Stimulated activated CD8-positive, alpha-beta memory T cell treated with anti-CD3 and anti-CD28 coated beads, Interleukin-4, amount 100 ng/mL, for 4 hours (primary cell): ENCODE measurements around the gene DYNC1I1.

ENCODE experiments used
- DNase-seq, 2 donors: peaks; one replicate each; pipeline ENCODE4 v3.0.0-alpha.2; 2020; ENCODE audit warnings: low read depth in 2 of 2, low spot score in 1 of 2

Gene DYNC1I1

DNA sequence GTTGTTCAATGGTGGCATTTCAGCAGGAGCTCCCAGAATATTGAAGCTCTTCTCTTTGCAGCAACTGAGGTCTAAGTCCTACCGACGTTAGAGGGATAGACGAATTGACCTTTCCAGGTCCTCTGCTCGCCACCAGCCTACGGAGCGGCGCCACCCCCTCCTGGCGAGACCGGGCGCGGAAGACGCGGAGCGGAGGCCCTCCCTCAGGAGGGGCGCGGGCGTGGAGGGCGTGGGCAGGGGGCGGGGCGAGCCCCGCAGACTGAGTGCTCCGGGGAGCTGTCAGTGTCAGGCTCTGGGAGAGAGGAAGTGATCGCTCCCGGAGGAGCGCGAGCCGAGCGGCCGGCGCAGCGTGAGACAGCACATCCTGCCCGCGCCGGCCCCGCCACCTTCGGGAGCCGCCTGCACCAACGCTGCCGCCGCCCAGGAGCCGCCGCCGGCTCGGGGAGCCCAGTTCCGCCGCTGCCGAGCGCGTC is at the start of gene DYNC1I1:
DYNC1I1 (plus strand) TSS at position 257 of the 473 bp plus-strand sequence. CDS start 32,176 bp downstream, outside the sequence.
- no peak for DNase-seq

DNA sequence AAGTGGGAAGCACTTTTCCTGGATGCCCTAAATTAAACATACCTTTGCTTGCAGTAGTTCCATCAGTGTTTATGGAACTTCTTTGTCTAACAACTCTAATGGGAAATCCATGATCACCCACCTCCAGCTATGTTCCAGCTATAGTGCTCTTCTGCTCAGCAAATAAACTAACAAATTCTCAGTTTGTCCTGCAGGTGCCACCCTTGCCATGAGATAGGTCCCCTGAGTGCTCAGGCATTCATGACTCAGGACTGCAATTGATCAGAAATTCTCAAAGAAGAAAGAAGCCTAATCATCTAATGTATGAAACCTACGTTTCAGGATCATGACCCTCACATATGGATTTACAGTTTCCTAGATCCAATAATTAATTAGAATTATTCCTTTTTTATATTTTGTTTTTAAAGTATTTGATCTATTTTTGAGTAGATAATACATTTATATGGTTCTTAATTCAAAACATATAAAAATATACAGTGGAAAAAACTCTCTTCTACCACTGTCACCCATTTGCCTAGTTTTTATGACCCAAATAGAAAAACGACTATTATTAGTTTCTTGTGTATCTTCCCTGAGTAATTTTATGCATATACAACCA is 48.7 kb upstream of the DYNC1I1 start:
- DNase-seq = no peak

DNA sequence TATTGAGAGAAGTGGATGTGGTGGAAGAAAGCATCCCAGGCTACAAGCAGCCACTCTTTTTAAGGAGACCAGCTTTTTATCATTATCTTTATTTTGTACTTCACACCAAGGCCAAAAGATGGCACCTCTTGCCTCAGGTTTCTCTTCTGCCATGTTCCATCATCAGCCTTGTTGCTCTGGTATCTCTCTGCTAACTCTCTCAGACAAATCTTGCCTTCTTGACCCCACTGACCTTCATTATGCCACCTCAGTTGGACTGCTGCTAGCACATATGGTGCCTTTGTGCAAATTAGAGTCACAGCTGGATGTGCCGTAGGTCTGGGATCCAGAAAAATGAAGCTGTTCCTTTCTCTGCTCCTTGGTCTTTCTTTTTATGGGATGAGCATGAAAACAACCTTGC is 47.1 kb upstream of the DYNC1I1 start:
- no peak for DNase-seq

DNA sequence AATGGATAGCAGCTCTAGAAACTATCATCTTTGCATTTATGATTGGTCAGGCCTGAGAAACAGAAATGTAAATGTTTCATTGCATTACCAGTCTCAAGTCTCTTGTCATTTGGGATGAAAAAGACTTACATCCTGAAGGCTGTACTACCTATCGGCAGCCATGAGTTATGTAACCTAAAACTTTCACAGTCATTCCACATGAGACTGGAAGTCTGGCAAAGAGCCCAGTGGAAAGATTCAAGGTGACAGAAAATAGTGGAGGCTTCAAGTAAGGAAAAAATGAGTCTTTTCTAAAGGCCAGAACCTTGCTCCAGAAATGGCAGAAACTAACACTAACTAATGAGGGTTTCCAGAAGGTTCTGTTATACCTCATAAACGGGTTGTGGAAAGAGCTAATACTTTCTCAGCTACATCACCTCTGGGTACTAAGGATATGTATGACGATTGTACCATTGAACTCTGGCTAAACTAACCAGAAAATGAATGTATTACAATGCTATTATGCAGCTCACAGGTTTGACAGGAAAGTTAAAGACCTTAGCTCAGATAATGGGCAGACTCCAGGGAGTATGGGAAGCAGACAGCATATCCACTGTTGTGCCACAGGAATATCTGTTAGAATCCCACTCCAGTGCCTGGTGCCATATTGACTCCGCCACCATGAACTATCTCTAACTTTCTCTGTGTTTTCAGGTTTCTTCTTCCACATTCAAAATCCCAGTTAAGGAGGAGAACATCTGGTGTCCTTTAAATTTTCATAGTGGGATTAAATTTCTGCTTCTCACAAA is 41.7 kb upstream of the DYNC1I1 start:
- no peak for DNase-seq

DNA sequence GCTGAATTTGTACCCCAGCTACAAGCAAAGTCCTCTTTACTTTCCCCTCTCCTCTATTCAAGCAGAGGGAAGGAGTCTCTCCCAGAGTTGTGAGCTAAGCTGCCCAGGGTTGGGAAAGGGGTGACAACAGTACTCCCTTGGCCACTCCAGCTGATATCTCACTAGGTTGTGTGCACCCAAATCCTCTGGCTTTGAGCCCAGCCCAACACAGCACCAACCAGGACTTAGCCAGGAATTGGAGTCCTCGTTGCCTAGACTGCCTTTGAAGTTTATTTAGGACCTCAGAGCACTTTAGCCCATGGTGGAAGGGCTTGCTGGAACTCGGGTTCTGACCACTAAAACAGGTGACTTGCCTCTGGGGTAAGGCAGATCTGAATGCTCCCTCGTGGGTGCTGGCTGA is 35.7 kb upstream of the DYNC1I1 start:
- DNase-seq = no peak

DNA sequence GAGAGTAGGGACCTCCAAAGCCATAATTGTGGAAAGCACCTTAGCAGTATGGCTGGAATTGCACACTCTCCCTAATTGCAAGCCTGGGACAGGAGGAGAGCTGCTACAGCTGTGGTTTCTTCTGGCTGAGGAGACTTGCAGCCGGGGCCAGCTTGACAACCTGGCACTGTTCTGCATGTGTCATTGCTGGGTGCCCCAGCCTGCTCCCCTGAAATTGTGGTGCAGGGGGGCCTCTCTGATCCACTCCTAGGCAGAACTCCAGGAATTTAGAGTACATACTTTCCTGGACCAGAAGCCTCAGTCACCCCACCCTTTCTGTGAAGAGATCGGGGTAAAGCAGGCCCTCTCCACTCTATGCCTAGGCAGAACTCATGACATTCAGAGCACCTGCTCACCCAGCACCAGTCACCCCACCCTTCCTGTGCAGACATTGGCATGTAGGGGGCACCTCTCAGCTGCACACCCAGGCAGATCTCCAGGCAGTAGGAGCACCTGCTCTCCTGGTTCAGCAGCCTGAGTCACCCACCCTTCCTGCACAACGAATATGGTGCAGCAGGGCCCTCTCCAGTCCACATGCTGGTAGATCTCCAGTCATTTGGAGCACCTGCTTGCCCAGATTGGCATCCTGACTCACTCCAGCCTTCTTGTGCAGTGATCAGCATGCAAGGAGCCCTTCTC is 34.4 kb upstream of the DYNC1I1 start:
- DNase-seq = no peak

DNA sequence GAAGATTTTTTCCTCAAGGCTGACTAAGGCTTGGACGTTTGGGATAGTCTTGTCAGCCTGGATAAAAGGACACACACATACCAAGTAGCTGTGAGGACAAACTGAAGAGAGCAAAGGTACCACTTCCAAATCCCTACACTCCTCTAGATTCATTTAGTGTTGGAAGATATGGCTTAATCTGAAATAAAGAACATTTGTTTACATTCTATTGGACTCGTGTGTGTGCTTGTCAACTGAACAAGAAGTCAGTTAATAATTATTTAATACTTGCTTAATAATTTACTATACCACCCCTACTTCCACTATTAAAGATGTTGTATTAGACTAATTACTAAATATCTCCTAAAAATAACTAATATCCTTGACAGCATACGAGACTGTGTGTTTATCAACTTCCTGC is 23.3 kb upstream of the DYNC1I1 start:
- no peak for DNase-seq

DNA sequence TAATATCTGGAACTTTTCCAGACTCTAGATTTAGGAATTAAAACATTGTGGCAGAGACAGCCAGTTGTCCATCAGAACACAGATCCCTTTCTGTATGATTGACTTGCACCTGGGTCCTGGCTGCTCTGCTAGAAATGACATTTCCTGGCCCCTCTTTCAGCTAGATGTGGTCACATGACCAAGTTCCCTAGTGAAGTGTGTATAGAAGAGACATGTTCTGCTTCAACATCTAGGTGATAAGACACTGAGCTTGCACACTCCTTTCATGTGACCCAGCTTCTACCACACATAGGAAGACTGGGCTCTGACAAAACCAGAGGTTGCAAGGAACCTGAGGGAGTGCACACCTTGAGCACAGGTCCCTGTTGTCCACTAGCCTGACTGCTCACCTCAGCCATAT is 22.8 kb upstream of the DYNC1I1 start:
- no peak for DNase-seq

DNA sequence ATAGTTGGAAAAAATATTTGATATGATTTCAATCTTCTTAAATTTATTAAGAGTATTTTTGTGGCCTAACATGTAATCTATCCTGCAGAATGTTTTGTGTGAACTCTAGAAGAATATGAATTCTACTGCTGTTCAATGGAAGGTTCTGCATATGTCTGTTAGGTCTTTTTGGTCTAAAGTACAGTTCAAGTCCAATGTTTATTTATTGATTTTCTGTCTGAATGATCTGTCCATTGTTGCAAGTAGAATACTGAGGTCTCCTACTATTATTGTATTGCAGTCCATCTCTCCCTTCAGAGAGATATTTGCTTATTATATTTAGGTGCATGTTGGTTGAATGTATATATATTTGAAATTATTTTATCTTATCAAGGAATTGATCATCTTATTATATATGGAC is 18.9 kb upstream of the DYNC1I1 start:
- no peak for DNase-seq

DNA sequence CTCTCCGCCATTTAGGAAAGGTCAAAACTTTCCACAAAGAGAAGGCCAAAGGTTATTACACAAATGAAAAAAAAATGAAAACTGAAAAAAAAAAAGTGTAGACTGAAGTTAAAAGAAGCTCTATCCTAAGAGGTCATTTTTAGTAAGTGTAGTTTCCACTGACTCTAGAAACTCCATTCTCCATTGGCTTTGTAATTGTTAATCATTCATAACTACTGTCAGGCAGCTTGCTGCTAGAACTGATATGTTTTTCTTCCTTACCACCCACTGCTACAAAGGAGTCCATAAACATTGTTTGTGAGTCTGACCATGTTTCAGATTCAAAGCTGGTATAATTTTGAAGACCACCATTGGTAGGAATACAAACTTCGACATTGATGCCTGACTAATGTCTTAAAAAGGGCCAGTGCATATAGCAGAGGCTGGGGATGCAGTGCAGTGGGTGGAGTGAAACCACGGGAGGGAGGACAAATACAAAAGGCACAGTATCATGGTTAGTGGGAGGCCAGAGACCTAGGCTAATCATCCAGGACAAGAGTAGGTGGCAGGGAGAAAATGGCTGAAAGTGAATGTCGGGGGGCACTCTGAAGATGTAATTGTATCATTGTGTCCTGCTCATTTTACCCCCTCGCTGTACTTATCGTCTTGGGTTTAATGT is 16.9 kb upstream of the DYNC1I1 start:
- DNase-seq = no peak

DNA sequence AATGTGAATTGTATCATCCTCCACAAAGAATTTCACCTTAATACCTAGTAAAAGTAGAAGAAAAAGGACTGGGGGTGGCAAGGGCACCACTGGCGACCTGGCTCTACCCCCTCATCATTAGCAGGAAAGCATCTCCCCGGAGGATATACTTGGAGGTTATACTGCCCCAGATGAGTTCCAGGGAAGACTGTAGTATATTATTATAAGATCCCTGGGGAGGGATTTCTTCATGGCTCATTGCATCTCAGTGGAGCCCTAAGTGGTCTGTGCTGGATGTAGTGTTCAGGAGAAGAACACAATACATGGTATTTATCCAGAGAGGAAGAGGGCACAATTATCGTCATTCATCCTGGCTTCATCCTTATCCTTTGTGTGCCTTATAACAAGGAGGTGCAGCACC is 14.2 kb upstream of the DYNC1I1 start:
- DNase-seq = no peak

DNA sequence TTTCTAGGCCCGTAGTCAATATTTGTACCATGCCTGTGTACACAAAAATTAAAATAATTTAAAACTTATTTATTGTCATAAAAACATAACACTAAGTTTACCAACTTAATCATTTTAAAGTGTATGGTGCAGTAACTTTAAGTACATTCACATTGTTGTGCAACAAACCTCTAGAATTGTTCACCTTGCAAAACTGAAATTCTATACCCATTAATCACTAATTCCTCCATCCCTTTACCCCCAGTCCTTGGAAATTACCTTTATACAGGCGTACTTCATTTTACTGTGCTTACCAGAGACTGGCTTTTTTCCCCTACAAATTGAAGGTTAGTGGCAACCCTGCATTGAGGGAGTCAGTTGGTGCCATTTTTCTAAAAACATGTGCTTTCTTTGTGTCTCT is 6.3 kb upstream of the DYNC1I1 start:
- DNase-seq = no peak

DNA sequence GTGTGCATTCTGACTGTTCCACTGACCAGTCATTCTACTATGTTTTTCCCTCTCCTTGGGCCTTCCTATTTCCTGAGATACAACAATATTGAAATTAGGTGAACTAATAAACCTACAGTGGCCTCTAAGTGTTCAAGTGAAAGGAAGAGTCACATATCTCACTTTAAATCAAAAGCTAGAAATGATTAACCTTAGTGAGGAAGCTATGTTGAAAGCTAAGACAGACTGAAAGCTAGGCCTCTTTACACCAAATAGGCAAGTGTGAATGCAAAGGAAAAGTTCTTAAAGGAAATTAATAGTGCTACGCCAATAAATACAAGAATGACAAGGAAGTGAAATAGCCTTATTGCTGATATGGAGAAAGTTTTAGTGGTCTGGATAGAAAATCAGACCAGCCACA is 5.7 kb upstream of the DYNC1I1 start:
- DNase-seq = no peak

DNA sequence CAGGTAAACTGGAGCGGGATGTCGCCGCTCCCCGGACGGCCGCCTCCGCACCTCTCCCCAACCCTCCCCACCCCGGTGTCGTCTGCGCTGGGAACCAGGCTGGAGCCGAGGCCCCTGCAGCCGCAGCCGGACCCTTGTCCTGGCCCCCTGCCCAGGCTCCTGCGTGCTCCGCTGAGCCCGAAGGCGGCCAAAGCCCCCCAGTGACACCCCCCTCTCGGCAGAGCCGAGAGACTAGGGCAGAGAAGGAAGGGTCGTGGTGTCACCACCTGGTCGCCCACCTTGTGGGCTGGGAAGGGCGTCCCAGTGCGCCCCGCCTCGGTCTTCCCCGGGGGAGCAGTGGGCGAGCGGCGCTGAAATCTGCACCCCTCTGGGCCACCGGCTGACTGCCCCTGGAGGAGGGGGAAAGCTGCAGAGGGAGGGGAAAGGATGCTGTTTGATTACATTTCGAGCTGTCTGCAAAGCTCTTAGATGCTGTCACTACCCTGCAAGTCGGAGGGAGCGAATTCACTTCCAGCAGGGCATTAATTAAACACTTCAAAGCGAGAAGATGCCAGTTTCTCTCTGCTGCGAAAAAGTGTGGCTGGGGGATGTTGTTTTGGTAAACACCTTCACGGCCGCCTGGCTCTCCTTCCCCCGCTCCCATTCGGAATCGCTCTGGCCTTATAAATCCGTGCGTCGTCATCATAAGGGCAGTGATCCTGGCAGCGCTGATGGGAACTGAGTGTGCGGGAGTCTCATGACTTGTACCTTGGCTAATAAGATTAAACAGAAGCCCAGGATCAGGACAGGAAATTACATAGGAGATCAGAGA is 622 bp downstream of the DYNC1I1 start:
- no peak for DNase-seq

DNA sequence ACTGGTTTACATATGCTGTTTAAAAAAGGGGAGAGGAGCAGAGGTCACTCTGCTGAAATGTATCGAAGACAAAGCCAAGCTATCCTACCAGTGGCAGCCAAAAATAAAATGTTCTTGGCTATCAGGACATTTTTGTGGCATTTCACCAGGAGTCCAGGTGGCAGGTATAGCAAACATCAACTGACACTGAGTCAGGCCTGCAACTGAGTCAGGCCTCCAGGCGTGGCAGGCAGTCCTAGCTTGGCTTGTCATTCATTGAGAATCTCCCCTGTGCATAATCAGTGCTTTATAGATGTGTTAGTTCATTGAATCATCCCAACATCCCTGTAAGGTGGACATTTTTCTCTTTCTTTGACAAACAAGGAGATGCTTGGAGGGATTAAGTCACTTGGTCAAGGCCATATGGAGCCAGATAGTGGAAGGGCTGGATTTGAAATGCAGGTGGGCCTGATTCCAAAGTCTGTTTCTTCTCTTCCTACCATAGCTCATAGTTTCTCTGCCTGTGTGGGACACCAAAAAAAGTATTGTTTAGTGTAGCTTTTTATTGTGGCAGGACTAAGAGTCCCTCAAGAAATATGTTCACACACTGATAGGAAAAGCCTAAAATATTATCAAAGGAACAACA is 4.3 kb downstream of the DYNC1I1 start:
- DNase-seq = no peak

DNA sequence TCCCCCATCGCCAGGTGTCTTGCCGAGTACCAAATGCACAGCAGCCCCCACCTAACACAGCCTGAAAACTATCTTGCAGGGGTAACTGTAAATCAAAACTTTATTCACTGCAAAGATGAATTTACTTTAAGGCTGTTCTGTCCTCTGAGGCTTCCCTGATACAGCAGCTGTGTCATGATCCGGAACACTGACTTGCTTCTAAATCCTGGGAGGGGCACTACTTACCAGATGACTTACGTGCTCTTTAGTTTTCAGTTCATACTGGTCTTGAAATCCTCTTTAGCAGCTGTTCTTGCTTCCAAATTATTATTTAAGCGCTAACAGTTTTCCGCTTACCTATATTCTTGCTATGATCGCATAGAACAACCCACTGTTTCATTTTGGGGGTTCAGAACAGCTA is 4.9 kb downstream of the DYNC1I1 start:
- DNase-seq = no peak

DNA sequence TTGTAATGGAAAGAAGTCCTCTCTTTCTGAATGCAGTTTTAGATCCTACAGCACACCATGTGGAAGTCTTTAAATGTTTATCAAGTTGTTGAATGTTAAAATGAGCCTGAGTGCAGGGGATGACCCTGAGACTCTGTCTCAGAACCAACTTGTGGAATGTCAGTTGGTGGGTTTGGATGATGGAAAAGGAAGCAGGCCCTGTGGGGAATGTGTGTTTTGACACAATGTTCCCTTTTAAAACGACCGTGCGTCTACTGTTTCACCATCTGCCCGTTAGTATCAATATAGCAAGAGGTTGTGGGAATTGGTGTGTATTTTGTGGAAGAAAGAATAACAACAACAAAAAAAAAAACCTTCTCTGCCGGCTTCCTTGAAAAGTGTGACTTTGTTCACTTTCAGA is 8.3 kb downstream of the DYNC1I1 start:
- DNase-seq = no peak

DNA sequence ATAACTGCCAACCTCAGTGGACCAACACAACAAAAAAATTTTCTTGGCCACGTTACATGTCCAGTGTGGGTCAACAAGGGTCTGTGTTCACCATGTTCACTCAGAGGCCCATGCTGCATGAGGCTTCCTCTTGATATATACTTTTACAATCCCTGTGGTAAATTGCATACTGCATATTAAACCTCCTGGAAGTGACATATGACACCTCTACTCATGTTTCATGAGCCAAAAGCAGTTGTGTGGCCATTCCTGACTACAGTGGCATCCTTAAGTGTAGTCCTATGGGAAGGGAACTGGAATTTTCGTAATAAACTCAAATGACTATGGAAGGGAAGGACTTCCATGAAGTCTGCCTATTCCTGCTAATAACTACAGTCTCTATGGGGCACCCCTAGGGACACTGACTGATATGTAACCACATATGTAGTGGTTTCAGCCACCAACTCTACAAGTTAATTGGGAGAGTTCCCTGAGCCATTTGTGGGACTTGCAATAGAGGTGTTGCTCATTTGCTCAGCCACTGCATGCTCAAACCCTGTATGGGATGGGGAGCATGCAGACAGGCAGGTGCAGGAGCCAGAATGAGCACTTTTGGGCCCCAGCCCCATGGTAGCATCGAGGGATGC is 9.7 kb downstream of the DYNC1I1 start:
- no peak for DNase-seq

DNA sequence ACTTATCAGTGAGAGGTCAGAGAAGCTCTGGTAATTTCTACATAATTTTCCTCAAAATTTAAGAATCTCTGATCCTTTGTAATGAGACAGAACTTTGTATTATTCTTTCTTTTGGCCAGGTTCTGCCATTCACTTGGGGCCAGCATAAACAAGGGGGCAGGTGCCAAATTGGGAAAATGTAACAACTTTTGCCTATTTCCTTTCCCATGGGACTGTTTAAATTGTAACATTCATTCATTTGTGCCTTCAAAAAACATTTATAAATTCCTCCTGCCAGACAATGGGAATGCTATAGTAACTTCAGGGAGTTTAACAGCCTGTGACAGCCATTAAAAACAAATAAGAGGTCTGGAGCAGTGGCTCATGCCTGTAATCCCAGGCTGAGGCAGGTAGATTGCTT is 12.4 kb downstream of the DYNC1I1 start:
- DNase-seq = no peak

DNA sequence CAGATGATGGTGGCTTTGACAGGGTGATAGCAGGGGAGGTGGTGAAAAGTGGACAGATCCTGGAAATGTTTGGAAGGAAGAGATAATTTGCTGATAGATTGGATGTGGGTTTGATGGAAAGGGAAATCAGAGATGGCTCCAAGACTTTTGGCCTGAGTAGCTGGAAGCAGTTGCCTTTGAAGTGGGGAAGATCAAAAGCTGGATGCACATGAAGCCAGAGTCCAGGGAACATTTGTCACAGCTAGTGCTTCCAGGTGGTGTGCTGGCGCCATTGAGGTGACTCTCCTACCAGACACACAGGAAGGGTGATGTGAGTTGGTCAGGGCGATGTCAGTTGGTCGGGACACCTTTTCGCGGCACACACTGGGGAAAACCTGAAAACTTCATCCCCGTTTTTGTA is 15.9 kb downstream of the DYNC1I1 start:
- no peak for DNase-seq
